GM19397 (cell line): ENCODE data around the gene HPS6.
"Not testable (repeated sequence)": the region's sequence is repeated elsewhere in the genome, so short reads cannot be mapped to it uniquely, and the experiment has no call there.

Source experiments
- ATAC-seq: cut with Tn5 transposase; IDR thresholded peaks from one replicate; pipeline ENCODE4 v1.9.1; 2021; ENCODE audit warnings: mild to moderate bottlenecking, moderate library complexity; ENCODE audit not compliant: unreplicated experiment

HPS6 gene

GRCh38 chr10:102064868-102065560 is at the start of gene HPS6:
TSS of gene HPS6 (plus strand) at chr10:102065349. CDS start at chr10:102065475, 126 bp downstream.
- peak; percentile 94 for ATAC-seq

- no peak for ATAC-seq
Observed at GRCh38 chr10:102016416-102016815, 48.7 kb upstream of the HPS6 start.

- no peak for ATAC-seq
Observed at GRCh38 chr10:102017295-102017694, 47.9 kb upstream of the HPS6 start.

- no peak for ATAC-seq
Observed at GRCh38 chr10:102020938-102021337, 44.2 kb upstream of the HPS6 start.

- ATAC-seq = no peak
Observed at GRCh38 chr10:102024799-102025198, 40.4 kb upstream of the HPS6 start.

GRCh38 chr10:102027261-102027660 is 37.9 kb upstream of the HPS6 start:
- ATAC-seq = no peak

GRCh38 chr10:102033787-102034186 is 31.4 kb upstream of the HPS6 start:
- no peak for ATAC-seq

GRCh38 chr10:102035807-102036206 is 29.3 kb upstream of the HPS6 start:
- not testable (repeated sequence) for ATAC-seq

- no peak for ATAC-seq
Observed at GRCh38 chr10:102038410-102038809, 26.7 kb upstream of the HPS6 start.

- no peak for ATAC-seq
Observed at GRCh38 chr10:102040305-102041050, 24.7 kb upstream of the HPS6 start.

GRCh38 chr10:102045292-102045691 is 19.9 kb upstream of the HPS6 start:
- ATAC-seq = no peak

- ATAC-seq = no peak
Observed at GRCh38 chr10:102046095-102046494, 19.1 kb upstream of the HPS6 start.

- not testable (repeated sequence) for ATAC-seq
Observed at GRCh38 chr10:102054881-102055646, 10.1 kb upstream of the HPS6 start.

GRCh38 chr10:102055647-102056419 is 9.3 kb upstream of the HPS6 start, which contains the start of gene ARMH3:
TSS of gene ARMH3 (minus strand) at chr10:102056173. CDS start at chr10:102040114, 16,059 bp downstream.
- peak; percentile 93 for ATAC-seq

GRCh38 chr10:102059987-102060386 is 5.2 kb upstream of the HPS6 start:
- ATAC-seq = no peak

GRCh38 chr10:102064503-102064867 is 664 bp upstream of the HPS6 start:
- no peak for ATAC-seq

GRCh38 chr10:102065561-102066398 is 631 bp downstream of the HPS6 start:
- ATAC-seq = peak; percentile 29

- ATAC-seq = no peak
Observed at GRCh38 chr10:102066399-102067088, 1.4 kb downstream of the HPS6 start.
